Chondrocyte (in vitro differentiated cells): ENCODE measurements around the gene FUT6. TPM values are rescaled to one million over a fixed set of nuclear protein-coding genes. Genes with fewer than 3 reads are reported as not detected.

Source experiments
- DNase-seq: peaks from one replicate; pipeline ENCODE4 v3.0.0; 2021; ENCODE audit warnings: mixed read lengths, low spot score
- H3K27ac Mint-ChIP-seq: one replicate; pipeline ENCODE4 v1.8.0; 2021; ENCODE audit warnings: mild to moderate bottlenecking, moderate library complexity, mixed read lengths; ENCODE audit not compliant: unreplicated experiment
- H3K27me3 Mint-ChIP-seq: 2 replicates; pipeline ENCODE4 v1.8.0; 2021; ENCODE audit warnings: low read depth, mixed read lengths
- H3K36me3 Mint-ChIP-seq: 2 replicates; pipeline ENCODE4 v1.8.0; 2021; ENCODE audit warnings: low read depth, mixed read lengths
- H3K4me1 Mint-ChIP-seq: 2 replicates; pipeline ENCODE4 v1.8.0; 2021; ENCODE audit warnings: low read depth, mild to moderate bottlenecking, mixed read lengths
- H3K4me3 Mint-ChIP-seq: one replicate; pipeline ENCODE4 v1.8.0; 2021; ENCODE audit warnings: mild to moderate bottlenecking, moderate library complexity, mixed read lengths; ENCODE audit not compliant: unreplicated experiment
- H3K9me3 Mint-ChIP-seq: 2 replicates; pipeline ENCODE4 v1.8.0; 2021; ENCODE audit warnings: low read depth, mixed read lengths
- total RNA-seq: library from RNA; stranded (reverse); gene quantifications from 3 replicates; pipeline ENCODE4 v1.2.1, GENCODE V29; 2021
- TF ChIP-seq, protein P1 (sequence below): fragments of 200-600 bp; sonication (generic); IDR thresholded peaks from 2 replicates; pipeline ENCODE4 v1.5.0; 2021; ENCODE audit warnings: antibody characterized with exemption, mild to moderate bottlenecking, moderate library complexity

The FUT6 gene
- total RNA-seq, 1 donor from 2014 or later = not detected

DNA sequence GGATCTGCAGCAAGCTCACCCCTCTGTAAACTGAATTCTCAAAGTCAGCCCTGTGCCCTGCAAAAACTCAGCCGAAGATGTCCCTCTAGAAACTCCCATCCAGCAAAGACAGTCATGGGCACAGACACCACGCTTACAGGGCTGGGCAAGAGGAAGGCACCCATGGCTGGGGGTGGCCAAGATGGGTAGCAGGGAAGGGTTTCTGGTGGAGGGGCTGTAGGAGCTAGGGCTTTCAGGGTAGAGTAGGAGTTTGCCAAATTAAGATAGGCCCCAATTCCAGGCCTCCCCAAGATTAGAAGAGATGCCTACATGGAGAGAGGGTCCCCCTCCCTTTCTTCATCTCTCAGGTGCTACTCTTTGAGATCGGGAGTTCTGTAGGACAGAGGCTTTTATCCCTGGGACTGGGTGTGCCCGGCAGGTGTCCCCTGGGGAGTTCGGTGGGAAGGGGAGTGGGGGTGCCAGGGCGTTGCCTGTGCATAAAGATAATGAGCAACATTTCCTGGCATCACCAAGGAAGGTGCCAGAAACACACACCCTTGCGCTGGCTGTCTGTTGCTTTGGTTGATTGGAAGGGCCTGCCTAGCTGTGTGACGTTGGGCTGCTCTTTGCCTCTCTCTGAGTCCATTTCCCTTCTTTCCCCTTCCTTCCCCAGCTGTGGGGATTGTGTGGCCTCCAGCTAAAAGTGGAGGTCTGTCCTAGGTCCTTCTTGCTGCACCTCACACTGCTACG lies 25.2 kb downstream of the FUT6 start:
- H3K27ac Mint-ChIP-seq = no peak overlapping the region
- TF ChIP-seq, protein P1, sequence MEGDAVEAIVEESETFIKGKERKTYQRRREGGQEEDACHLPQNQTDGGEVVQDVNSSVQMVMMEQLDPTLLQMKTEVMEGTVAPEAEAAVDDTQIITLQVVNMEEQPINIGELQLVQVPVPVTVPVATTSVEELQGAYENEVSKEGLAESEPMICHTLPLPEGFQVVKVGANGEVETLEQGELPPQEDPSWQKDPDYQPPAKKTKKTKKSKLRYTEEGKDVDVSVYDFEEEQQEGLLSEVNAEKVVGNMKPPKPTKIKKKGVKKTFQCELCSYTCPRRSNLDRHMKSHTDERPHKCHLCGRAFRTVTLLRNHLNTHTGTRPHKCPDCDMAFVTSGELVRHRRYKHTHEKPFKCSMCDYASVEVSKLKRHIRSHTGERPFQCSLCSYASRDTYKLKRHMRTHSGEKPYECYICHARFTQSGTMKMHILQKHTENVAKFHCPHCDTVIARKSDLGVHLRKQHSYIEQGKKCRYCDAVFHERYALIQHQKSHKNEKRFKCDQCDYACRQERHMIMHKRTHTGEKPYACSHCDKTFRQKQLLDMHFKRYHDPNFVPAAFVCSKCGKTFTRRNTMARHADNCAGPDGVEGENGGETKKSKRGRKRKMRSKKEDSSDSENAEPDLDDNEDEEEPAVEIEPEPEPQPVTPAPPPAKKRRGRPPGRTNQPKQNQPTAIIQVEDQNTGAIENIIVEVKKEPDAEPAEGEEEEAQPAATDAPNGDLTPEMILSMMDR = no peak
- no peaks in the 10 kb centered on the region for H3K9me3 Mint-ChIP-seq
- no peaks in the 10 kb centered on the region for H3K4me1 Mint-ChIP-seq
- H3K4me3 Mint-ChIP-seq = no peak overlapping the region
- no peaks in the 10 kb centered on the region for H3K36me3 Mint-ChIP-seq
- no peak for DNase-seq
- peaks cover 18% of the 10 kb centered on the region for H3K27me3 Mint-ChIP-seq

DNA sequence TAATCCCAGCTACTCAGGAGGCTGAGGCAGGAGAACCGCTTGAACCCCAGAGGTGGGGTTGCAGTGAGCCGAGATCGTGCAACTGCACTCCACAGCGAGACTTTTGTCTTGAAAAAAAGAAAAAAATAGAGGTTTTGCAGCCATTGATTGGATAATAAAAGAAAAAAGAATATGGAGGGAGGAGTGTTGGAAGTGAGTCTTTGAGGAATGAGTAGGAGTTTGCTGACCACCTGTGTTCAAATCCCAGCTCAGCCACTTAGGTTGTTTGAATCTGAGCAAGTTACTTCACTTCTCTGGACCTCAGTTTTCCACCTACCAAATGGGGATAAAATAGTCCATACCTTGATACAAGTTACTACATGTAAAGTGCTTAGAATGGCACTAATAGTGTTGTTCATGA lies 28.4 kb downstream of the FUT6 start:
- no peak overlapping the region for H3K4me3 Mint-ChIP-seq
- H3K27ac Mint-ChIP-seq = no peak overlapping the region
- no peak for DNase-seq
- no peaks in the 10 kb centered on the region for H3K4me1 Mint-ChIP-seq
- H3K27me3 Mint-ChIP-seq = peaks cover 2% of the 10 kb centered on the region
- no peaks in the 10 kb centered on the region for H3K36me3 Mint-ChIP-seq
- H3K9me3 Mint-ChIP-seq = no peaks in the 10 kb centered on the region
- TF ChIP-seq, protein P1 = no peak

DNA sequence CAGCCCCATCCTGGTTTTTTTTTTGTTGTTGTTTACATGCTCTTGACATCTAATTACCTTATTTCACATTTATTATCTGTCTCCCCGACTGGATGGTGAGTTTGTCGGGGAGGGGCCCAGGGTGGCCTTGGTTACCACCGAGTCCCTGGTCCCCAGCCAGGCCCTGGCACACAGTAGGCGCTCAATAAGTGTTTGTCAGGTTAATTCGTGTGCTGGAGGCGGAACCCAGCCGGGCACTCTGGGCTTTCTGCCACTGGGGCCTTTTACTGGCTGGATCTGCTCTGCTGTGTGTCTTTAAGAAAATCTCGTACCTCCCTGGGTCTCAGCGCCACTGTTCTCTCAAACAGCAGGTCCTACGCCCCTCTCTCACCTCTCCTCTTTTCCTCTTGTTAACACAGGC lies 30.0 kb downstream of the FUT6 start:
- DNase-seq = no peak
- H3K27ac Mint-ChIP-seq = no peak overlapping the region
- no peaks in the 10 kb centered on the region for H3K9me3 Mint-ChIP-seq
- TF ChIP-seq, protein P1 = no peak
- H3K36me3 Mint-ChIP-seq = no peaks in the 10 kb centered on the region
- peaks cover under 1% of the 10 kb centered on the region for H3K27me3 Mint-ChIP-seq
- H3K4me1 Mint-ChIP-seq = no peaks in the 10 kb centered on the region
- no peak overlapping the region for H3K4me3 Mint-ChIP-seq

DNA sequence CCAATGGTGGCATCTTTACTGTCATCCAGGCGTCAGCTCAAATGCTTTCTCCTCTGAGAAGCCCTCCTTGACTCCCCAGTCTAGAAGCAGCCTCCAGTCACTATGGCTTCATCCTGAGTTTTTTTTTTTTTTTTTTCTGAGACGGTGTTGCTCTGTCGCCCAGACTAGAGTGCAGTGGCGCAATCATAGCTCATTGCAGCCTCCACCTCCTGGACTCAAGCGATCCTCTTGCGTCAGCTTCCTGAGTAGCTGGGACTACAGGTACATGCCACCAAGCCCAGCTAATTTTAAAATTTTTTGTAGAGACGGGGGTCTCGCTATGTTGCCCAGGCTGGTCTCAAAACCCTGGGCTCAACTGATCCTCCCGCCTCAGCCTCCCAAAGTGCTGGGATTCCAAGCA lies 30.4 kb downstream of the FUT6 start:
- Mint-ChIP-seq H3K27ac (no peak overlapping the region), H3K9me3 (no peaks in the 10 kb centered on the region), H3K4me3 (no peak overlapping the region), H3K4me1 (no peaks in the 10 kb centered on the region), H3K36me3 (no peaks in the 10 kb centered on the region), H3K27me3 (peaks cover 5% of the 10 kb centered on the region)
- DNase-seq = no peak
- TF ChIP-seq, protein P1 = no peak

DNA sequence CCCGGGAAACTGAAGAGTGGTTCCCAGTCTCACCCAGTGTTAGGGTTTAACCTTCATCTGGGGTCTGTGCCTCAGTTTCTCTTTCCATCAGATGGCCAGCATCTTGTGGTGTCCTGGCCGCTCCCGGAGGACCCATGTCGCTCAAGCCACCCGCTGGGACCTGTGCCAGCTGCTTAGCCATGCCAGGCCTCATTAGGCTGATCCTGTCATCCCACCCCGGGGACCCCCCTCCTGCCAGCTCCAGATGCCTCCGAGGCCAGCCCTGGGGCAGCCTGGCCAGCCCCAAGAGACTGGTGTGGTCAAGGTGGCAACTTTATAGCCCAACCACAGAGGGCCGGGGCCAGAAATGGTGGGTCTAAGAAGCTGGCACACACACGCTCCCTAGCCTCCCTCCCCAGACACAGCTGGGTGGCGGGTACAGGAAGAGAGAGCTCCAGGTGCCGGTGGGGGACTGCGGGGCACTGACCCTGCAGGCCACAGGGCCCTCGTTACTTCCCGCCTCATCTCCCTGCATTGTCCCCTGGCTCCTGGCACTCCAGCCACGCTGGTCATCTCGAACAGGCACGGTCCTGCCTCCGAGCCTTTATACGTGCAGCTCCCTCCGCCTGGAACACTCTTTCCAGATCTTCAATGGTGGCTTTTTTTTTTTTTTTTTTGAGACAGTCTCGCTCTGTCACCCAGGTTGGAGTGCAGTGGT lies 31.2 kb downstream of the FUT6 start:
- no peak for DNase-seq
- Mint-ChIP-seq H3K36me3 (no peaks in the 10 kb centered on the region), H3K4me3 (no peak overlapping the region), H3K27ac (no peak overlapping the region), H3K9me3 (no peaks in the 10 kb centered on the region), H3K4me1 (peaks cover 5% of the 10 kb centered on the region), H3K27me3 (peaks cover 5% of the 10 kb centered on the region)
- TF ChIP-seq, protein P1 = no peak
